Globus pallidus (tissue), 1 donor: ENCODE data around the gene COL25A1.

Source experiments
- DNase-seq: peaks from one replicate; pipeline ENCODE4 v3.0.0-alpha.2; 2015; ENCODE audit warnings: low spot score

Gene COL25A1

DNA sequence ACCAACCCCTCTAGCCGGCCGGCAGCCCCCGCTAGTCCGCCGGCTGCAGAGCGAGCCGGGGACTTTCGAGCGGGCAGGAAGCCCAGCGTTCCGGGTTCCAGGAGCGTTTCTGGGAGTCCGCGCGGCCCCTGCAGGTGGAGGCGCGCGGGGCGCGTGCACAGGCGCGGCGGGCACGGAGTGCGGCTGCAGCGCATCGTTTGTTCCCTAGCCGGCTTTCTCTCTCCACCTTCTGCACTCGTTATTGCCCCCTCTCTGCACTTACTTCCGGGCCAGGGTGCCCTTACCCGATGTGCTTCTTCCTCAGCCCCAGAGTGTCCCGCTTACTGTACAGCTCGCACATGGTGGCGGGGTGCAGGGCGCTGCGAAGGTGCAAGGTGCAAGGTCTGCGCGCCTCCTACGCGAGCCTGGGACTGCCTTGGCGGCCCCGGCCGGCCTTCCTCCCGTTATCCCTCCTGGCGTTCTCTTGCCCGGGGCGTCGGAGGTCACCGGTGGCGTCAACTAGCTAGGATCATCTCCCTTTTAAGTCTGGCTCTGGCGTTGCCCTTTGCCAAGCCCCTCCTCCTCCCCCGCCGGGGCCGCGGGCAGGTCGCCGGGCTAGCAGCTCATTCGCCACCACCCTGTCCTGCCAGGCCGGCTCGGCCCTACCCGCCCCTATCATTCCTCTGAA lies 539.8 kb downstream of the COL25A1 start, which contains the start of gene ETNPPL:
Gene ETNPPL (minus strand): TSS at position 495 of the 667 bp plus-strand sequence. CDS start 155 bp downstream, at position 340.
- DNase-seq = peak; percentile 46
